ENCODE results near the gene MZB1.

DNA sequence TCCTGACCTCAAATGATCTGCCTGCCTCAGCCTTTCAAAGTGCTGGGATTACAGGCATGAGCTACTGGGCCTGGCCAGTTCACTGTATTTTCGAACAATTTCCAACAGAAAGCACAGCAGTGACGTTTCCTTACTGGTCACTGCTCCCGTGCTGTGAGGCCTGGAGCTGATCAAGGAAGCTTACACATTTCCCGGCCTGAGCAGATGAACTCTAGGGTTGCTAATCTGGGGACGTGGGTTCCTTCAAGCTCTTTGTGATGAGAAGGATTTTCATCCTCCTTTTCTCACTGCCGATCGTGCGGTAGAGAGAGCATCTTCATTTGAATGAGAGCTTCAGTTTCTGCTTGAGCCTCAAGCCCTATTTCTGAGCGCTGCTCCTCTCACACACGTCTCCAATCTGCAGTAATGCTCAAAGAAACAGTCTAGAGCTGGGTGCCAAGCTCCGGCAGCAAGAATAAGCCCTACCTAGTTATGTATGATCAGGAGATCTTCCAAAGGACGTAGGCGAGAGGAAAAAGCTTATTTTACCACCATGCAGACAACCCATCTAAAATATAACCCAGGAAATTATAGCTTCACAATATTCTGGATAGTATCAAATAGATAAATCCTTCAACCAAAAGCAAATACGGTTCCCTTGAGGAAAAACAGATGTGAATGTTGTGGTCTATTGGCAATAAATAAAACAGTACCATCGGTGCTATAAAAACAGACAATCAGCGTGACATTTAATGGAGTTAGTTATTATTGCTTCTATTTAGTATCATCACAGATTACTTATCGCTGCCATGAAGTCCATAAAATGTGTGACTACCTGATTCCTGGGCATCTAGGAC, 21.5 kb upstream of the MZB1 start:
- TF ChIP-seq, protein P1, sequence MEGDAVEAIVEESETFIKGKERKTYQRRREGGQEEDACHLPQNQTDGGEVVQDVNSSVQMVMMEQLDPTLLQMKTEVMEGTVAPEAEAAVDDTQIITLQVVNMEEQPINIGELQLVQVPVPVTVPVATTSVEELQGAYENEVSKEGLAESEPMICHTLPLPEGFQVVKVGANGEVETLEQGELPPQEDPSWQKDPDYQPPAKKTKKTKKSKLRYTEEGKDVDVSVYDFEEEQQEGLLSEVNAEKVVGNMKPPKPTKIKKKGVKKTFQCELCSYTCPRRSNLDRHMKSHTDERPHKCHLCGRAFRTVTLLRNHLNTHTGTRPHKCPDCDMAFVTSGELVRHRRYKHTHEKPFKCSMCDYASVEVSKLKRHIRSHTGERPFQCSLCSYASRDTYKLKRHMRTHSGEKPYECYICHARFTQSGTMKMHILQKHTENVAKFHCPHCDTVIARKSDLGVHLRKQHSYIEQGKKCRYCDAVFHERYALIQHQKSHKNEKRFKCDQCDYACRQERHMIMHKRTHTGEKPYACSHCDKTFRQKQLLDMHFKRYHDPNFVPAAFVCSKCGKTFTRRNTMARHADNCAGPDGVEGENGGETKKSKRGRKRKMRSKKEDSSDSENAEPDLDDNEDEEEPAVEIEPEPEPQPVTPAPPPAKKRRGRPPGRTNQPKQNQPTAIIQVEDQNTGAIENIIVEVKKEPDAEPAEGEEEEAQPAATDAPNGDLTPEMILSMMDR (conservative IDR thresholded peaks at IDR 0.05): no peak
- no peak for TF ChIP-seq ZFX (IDR thresholded peaks at IDR 0.05)

All from C4-2B (cell line).